Measurements from ENCODE around the gene GPD1L. TPM values are rescaled to one million over a fixed set of nuclear protein-coding genes. Genes with fewer than 3 reads are reported as not detected.
A peak's percentile ranks its signal among the peaks of the same experiment; 100 is the strongest.

Gene GPD1L
- total RNA-seq, 1 donor from 2014 or later: 21.3 TPM

- no peak for FAIRE-seq
Observed at GRCh38 chr3:32200992-32201758, 94.8 kb downstream of the GPD1L start.

GRCh38 chr3:32202496-32202895 lies 96.1 kb downstream of the GPD1L start:
- peaks cover 3% of the 10 kb centered on the region for H3K27me3 ChIP-seq (ENCODE audit: control insufficient read depth, insufficient read depth, low read length)
- FAIRE-seq: no peak

More at GRCh38 chr3:32200992-32201758, 94.8 kb downstream of the GPD1L start:
- no peak for DNase-seq (ENCODE audit: low read depth)
- H3K27me3 ChIP-seq (ENCODE audit: control insufficient read depth, insufficient read depth, low read length): peaks cover 6% of the 10 kb centered on the region
- H3K4me3 ChIP-seq (ENCODE audit: low read depth, low read length): no peak overlapping the region
- TF ChIP-seq CTCF (IDR thresholded peaks at IDR 0.05; ENCODE audit: insufficient read depth, low read length, severe bottlenecking): no peak
- no peaks in the 10 kb centered on the region for H3K36me3 ChIP-seq (ENCODE audit: control insufficient read depth, insufficient read depth, low read length)

GRCh38 chr3:32203854-32204253 lies 97.4 kb downstream of the GPD1L start:
- H3K36me3 ChIP-seq (ENCODE audit: control insufficient read depth, insufficient read depth, low read length): no peaks in the 10 kb centered on the region
- no peak for TF ChIP-seq CTCF (IDR thresholded peaks at IDR 0.05; ENCODE audit: insufficient read depth, low read length, severe bottlenecking)
- peak; percentile 48 for DNase-seq (ENCODE audit: low read depth)

More at GRCh38 chr3:32202496-32202895, 96.1 kb downstream of the GPD1L start:
- H3K36me3 ChIP-seq (ENCODE audit: control insufficient read depth, insufficient read depth, low read length): no peaks in the 10 kb centered on the region
- H3K4me3 ChIP-seq (ENCODE audit: low read depth, low read length): no peak overlapping the region
- TF ChIP-seq CTCF (IDR thresholded peaks at IDR 0.05; ENCODE audit: insufficient read depth, low read length, severe bottlenecking): no peak
- DNase-seq (ENCODE audit: low read depth): no peak

GRCh38 chr3:32208447-32208846 lies 102.0 kb downstream of the GPD1L start:
- peak; percentile 16 for DNase-seq (ENCODE audit: low read depth)
- no peak for FAIRE-seq
- no peaks in the 10 kb centered on the region for H3K36me3 ChIP-seq (ENCODE audit: control insufficient read depth, insufficient read depth, low read length)
- no peak overlapping the region for H3K4me3 ChIP-seq (ENCODE audit: low read depth, low read length)
- no peak for TF ChIP-seq CTCF (IDR thresholded peaks at IDR 0.05; ENCODE audit: insufficient read depth, low read length, severe bottlenecking)
- peaks cover 2% of the 10 kb centered on the region for H3K27me3 ChIP-seq (ENCODE audit: control insufficient read depth, insufficient read depth, low read length)

More at GRCh38 chr3:32203854-32204253, 97.4 kb downstream of the GPD1L start:
- Histone ChIP-seq H3K4me3 (ENCODE audit: low read depth, low read length) (no peak overlapping the region), H3K27me3 (ENCODE audit: control insufficient read depth, insufficient read depth, low read length) (peaks cover 5% of the 10 kb centered on the region)
- FAIRE-seq: no peak

- no peaks in the 10 kb centered on the region for H3K27me3 ChIP-seq (ENCODE audit: control insufficient read depth, insufficient read depth, low read length)
- no peaks in the 10 kb centered on the region for H3K36me3 ChIP-seq (ENCODE audit: control insufficient read depth, insufficient read depth, low read length)
- H3K4me3 ChIP-seq (ENCODE audit: low read depth, low read length): no peak overlapping the region
- no peak for TF ChIP-seq CTCF (IDR thresholded peaks at IDR 0.05; ENCODE audit: insufficient read depth, low read length, severe bottlenecking)
- no peak for DNase-seq (ENCODE audit: low read depth)
- no peak for FAIRE-seq
Observed at GRCh38 chr3:32215185-32215584, 108.8 kb downstream of the GPD1L start.
